Heart right ventricle (tissue), 16 donors: Measurements from ENCODE around the gene MICAL2. TPM values are rescaled to one million over a fixed set of nuclear protein-coding genes. Genes with fewer than 3 reads are reported as not detected.
A peak's percentile ranks its signal among the peaks of the same experiment; 100 is the strongest.

Source experiments
- ATAC-seq, 8 donors: fragments of 200-7000 bp; cut with Tn5 transposase; one replicate each; pipeline ENCODE4 v1.9.1; 2020; ENCODE audit warnings: mild to moderate bottlenecking in 8 of 8, moderate library complexity in 8 of 8, moderate number of reproducible peaks in 1 of 8
- DNase-seq, 2 donors: peaks; one replicate each; pipeline ENCODE4 v3.0.0-alpha.2; 2020
- H3K27ac ChIP-seq, 10 donors: fragments of 200-600 bp; sonication (generic) in 2 of 10; one replicate each; pipeline versions ENCODE4 v1.5.0 to v1.8.0; 2020 to 2022; ENCODE audit warnings: mild to moderate bottlenecking in 3 of 10
- H3K27me3 ChIP-seq, 7 donors: fragments of 200-600 bp; one replicate each; pipeline ENCODE4 v1.8.0; 2021 to 2022; ENCODE audit warnings: mild to moderate bottlenecking in 2 of 7
- H3K36me3 ChIP-seq, 9 donors: fragments of 200-600 bp; sonication (generic) in 1 of 9; one replicate each; pipeline versions ENCODE4 v1.5.0 to v1.8.0; 2020 to 2022; ENCODE audit warnings: mild to moderate bottlenecking in 2 of 9
- H3K4me1 ChIP-seq, 9 donors: fragments of 200-600 bp; sonication (generic) in 1 of 9; one replicate each; pipeline versions ENCODE4 v1.5.0 to v1.8.0; 2020 to 2022; ENCODE audit warnings: mild to moderate bottlenecking in 4 of 9
- H3K4me3 ChIP-seq, 10 donors: fragments of 200-600 bp; sonication (generic) in 2 of 10; one replicate each; pipeline versions ENCODE4 v1.5.0 to v1.8.0; 2020 to 2022; ENCODE audit warnings: mild to moderate bottlenecking in 7 of 10, moderate library complexity in 2 of 10
- H3K9me3 ChIP-seq, 11 donors: fragments of 200-600 bp in 10 of 11; sonication (generic) in 2 of 11; one replicate each; pipeline versions ENCODE4 v1.5.0 to v1.8.0; 2013 to 2022; ENCODE audit warnings: mild to moderate bottlenecking in 2 of 11, control low read depth in 1 of 11, moderate library complexity in 1 of 11
- CTCF ChIP-seq, 9 donors: fragments of 200-600 bp; sonication (generic) in 2 of 9; IDR thresholded peaks; one replicate each; pipeline versions ENCODE4 v1.5.0 to v1.8.0; 2021 to 2022; ENCODE audit warnings: antibody characterized with exemption in 9 of 9, mild to moderate bottlenecking in 5 of 9, moderate library complexity in 1 of 9
- WGBS, 2 donors: extraction: QIAGEN DNeasy Blood & Tissue Kit; methylation state at CpG; one replicate each; pipeline ENCODE4 v1.1.7; 2013; ENCODE audit warnings: inconsistent platforms in 1 of 2; 5-methylcytosine and 5-hydroxymethylcytosine counted together
- intact Hi-C, 10 donors: fragments of 100-400 bp; cut with DNase I; formaldehyde crosslinking; loops; one replicate each; pipeline versions ENCODE4 v1.11.1 to v1.14.2; 2022
- polyA plus RNA-seq, 2 donors: library from polyadenylated mRNA; stranded (reverse); fragments of 200-250 nt; gene quantifications; one replicate each; pipeline ENCODE4 v1.2.3, GENCODE V29; 2013
- total RNA-seq, 10 donors: library from RNA; stranded (reverse); fragmentation: NEBNext Ultra II Directional in 3 of 10; extraction: Animal tissue kit (Norgen Biotek cat#: 25700) in 3 of 10; gene quantifications; one replicate each; pipeline versions ENCODE4 v1.2.1 to v1.2.4, GENCODE V29; 2021 to 2023
- donor health status: Arrhythmogenic right ventricular cardiomyopathy.
- donor health status: ischemic (EF 13 %, LVEDD 7.1; RV severe dilation, severe dysfunction).
- donor health status: healthy with polysubstance abuse.
- donor health status: DM: no; HTN: yes; CAD: no.
- donor health status: DM: no; HTN: no; CAD: no.
- donor health status: ischemic (EF 25% LVEDD 6.9; RV normal size, moderate dysfunction).
- donor health status: ischemic (EF 25% LVEDD 5.7; RV mildly dilated, moderate dysfunction).
- donor health status: healthy.
- donor health status: DM: yes; HTN: yes; CAD: no.
- donor health status: Ischemic cardiomyopathy.
- donor health status: ischemic (EF 35%, LVEDD 5.7; RV mildly dilated, moderate dysfunction).
- donor health status: nonischemic (EF 11% LVEDD 7.7; RV severe dilation, severe dysfunction).
- donor health status: DM: yes; HTN: yes; CAD: no.
- donor health status: PGD.
- donor health status: ischemic (EF 29% LVEDD 5.4; RV normal size, mild dysfunction).
- donor health status: nonischemic (EF 23%, LVEDD 6.1; RV moderate dilation, normal function).

MICAL2 gene
- total and polyA plus RNA-seq, 12 donors: 32.5 to 95.7 (median 70.5) TPM

- Histone ChIP-seq H3K4me3 (no peak overlapping the region), H3K27ac (peak overlapping the region in 4 of 10 donors; percentile 14 to 80 (median 56)), H3K4me1 (peaks cover 31 to 86% (median 76%) of the 10 kb centered on the region in 9 donors), H3K9me3 (no peaks in the 10 kb centered on the region), H3K36me3 (peaks cover 0 to 11% (median 0%) of the 10 kb centered on the region in 9 donors), H3K27me3 (no peaks in the 10 kb centered on the region)
- ATAC-seq (peak in 1 of 8 donors; percentile 44), DNase-seq (no peak)
- 63 to 83% methylated on average over 9 of the region's 9 CpGs for whole genome bisulfite sequencing, 2 donors
- no peak for TF ChIP-seq CTCF (IDR thresholded peaks at IDR 0.05)
- intact Hi-C loops: no loop called here
Observed at GRCh38 chr11:12120031-12121008, 9.9 kb downstream of the MICAL2 start.

- Histone ChIP-seq H3K4me1 (peaks cover 31 to 90% (median 82%) of the 10 kb centered on the region in 9 donors), H3K27me3 (no peaks in the 10 kb centered on the region), H3K36me3 (peaks cover 0 to 11% (median 0%) of the 10 kb centered on the region in 9 donors), H3K4me3 (no peak overlapping the region), H3K27ac (peak overlapping the region in 2 of 10 donors; percentile 3 to 14), H3K9me3 (no peaks in the 10 kb centered on the region)
- intact Hi-C loops: no loop called here
- ATAC-seq: no peak
- 45 to 61% methylated on average over 5 of the region's 5 CpGs for WGBS, 2 donors
- no peak for TF ChIP-seq CTCF (IDR thresholded peaks at IDR 0.05)
- no peak for DNase-seq
Observed at GRCh38 chr11:12121011-12121410, 10.6 kb downstream of the MICAL2 start.

- no peaks in the 10 kb centered on the region for H3K9me3 ChIP-seq
- peaks cover 0 to 11% (median 0%) of the 10 kb centered on the region in 9 donors for H3K36me3 ChIP-seq
- DNase-seq (no peak), ATAC-seq (no peak)
- H3K27ac ChIP-seq: no peak overlapping the region
- H3K4me3 ChIP-seq: no peak overlapping the region
- peaks cover 31 to 95% (median 82%) of the 10 kb centered on the region in 9 donors for H3K4me1 ChIP-seq
- WGBS, 2 donors: 85 to 90% methylated on average over 5 of the region's 5 CpGs
- intact Hi-C loops: no loop called here
- no peak for TF ChIP-seq CTCF (IDR thresholded peaks at IDR 0.05)
- no peaks in the 10 kb centered on the region for H3K27me3 ChIP-seq
Observed at GRCh38 chr11:12121517-12121916, 11.1 kb downstream of the MICAL2 start.

- no peak for ATAC-seq
- H3K27ac ChIP-seq: no peak overlapping the region
- TF ChIP-seq CTCF (IDR thresholded peaks at IDR 0.05): peak in 8 of 9 donors; percentile 15 to 50 (median 35)
- no peak overlapping the region for H3K4me3 ChIP-seq
- intact Hi-C loops: no loop called here
- DNase-seq: no peak
- peaks cover 27 to 96% (median 81%) of the 10 kb centered on the region in 9 donors for H3K4me1 ChIP-seq
- peaks cover 0 to 7% (median 0%) of the 10 kb centered on the region in 9 donors for H3K36me3 ChIP-seq
- H3K9me3 ChIP-seq: no peaks in the 10 kb centered on the region
- no peaks in the 10 kb centered on the region for H3K27me3 ChIP-seq
- 80 to 88% methylated on average over 6 of the region's 6 CpGs for WGBS, 2 donors
Observed at GRCh38 chr11:12122083-12122482, 11.7 kb downstream of the MICAL2 start.
